GM12872 (cell line): ENCODE results near the gene TANGO6.

Experiments
- CTCF ChIP-seq: IDR thresholded peaks from 3 replicates; pipeline ENCODE4 v1.5.1; 2011; ENCODE audit warnings: low read depth, mild to moderate bottlenecking, low read length, moderate library complexity; ENCODE audit not compliant: insufficient read depth

The TANGO6 gene

GRCh38 chr16:69017036-69017783 is 173.9 kb downstream of the TANGO6 start:
- no peak for TF ChIP-seq CTCF

- TF ChIP-seq CTCF, result no peak
Observed at GRCh38 chr16:69019811-69020210, 176.5 kb downstream of the TANGO6 start.

GRCh38 chr16:69029121-69029520 is 185.8 kb downstream of the TANGO6 start:
- TF ChIP-seq CTCF, result no peak

- no peak for TF ChIP-seq CTCF
Observed at GRCh38 chr16:69031877-69032301, 188.6 kb downstream of the TANGO6 start.

GRCh38 chr16:69033151-69033949 is 190.0 kb downstream of the TANGO6 start:
- no peak for TF ChIP-seq CTCF

GRCh38 chr16:69035375-69035774 is 192.0 kb downstream of the TANGO6 start:
- TF ChIP-seq CTCF, result no peak

GRCh38 chr16:69036399-69037091 is 193.2 kb downstream of the TANGO6 start:
- TF ChIP-seq CTCF, result no peak
